ENCODE data around the gene ING3. TPM values are rescaled to one million over a fixed set of nuclear protein-coding genes. Genes with fewer than 3 reads are reported as not detected.

ING3 gene
- total and polyA plus RNA-seq, 9 donors: 10.1 to 19.5 (median 17.0) TPM

GRCh38 chr7:120939345-120939744 is 11.2 kb upstream of the ING3 start:
- no peak for DNase-seq
- no peaks in the 10 kb centered on the region for H3K36me3 ChIP-seq
- H3K27me3 ChIP-seq: no peaks in the 10 kb centered on the region
- H3K27ac ChIP-seq: no peak overlapping the region
- H3K9me3 ChIP-seq: no peaks in the 10 kb centered on the region
- no peak for TF ChIP-seq EP300 (IDR thresholded peaks at IDR 0.05)
- no peak for TF ChIP-seq POLR2A (IDR thresholded peaks at IDR 0.05)
- TF ChIP-seq CTCF (IDR thresholded peaks at IDR 0.05): no peak
- intact Hi-C loops (cut with DNase I): loop anchor here in 1 of 4 donors (5.0 kb wide), 1 partner anchor 132 kb away; no protein-coding TSS in a partner anchor
- no peaks in the 10 kb centered on the region for H3K4me1 ChIP-seq (ENCODE audit: insufficient read depth)
- H3K4me3 ChIP-seq: no peak overlapping the region
- 63 to 97% (median 93%) methylated on average over 3 of the region's 3 CpGs for WGBS, 3 donors

GRCh38 chr7:120941064-120941463 is 9.5 kb upstream of the ING3 start:
- Histone ChIP-seq H3K36me3 (no peaks in the 10 kb centered on the region), H3K9me3 (no peaks in the 10 kb centered on the region), H3K4me1 (ENCODE audit: insufficient read depth) (no peaks in the 10 kb centered on the region), H3K27me3 (no peaks in the 10 kb centered on the region), H3K4me3 (no peak overlapping the region), H3K27ac (no peak overlapping the region)
- 22 to 40% (median 24%) methylated on average over 1 of the region's 1 CpG for WGBS, 3 donors
- intact Hi-C loops (cut with DNase I): no loop called here
- no peak for DNase-seq
- TF ChIP-seq EP300 (IDR thresholded peaks at IDR 0.05): no peak
- no peak for TF ChIP-seq POLR2A (IDR thresholded peaks at IDR 0.05)
- no peak for TF ChIP-seq CTCF (IDR thresholded peaks at IDR 0.05)

- Histone ChIP-seq H3K27me3 (no peaks in the 10 kb centered on the region), H3K27ac (no peak overlapping the region), H3K36me3 (no peaks in the 10 kb centered on the region), H3K4me3 (no peak overlapping the region), H3K4me1 (ENCODE audit: insufficient read depth) (no peaks in the 10 kb centered on the region), H3K9me3 (no peaks in the 10 kb centered on the region)
- WGBS, 3 donors: 33 to 47% (median 39%) methylated on average over 3 of the region's 3 CpGs
- intact Hi-C loops (cut with DNase I): no loop called here
- no peak for DNase-seq
- TF ChIP-seq CTCF (IDR thresholded peaks at IDR 0.05) (no peak), POLR2A (IDR thresholded peaks at IDR 0.05) (no peak), EP300 (IDR thresholded peaks at IDR 0.05) (no peak)
Measured at GRCh38 chr7:120941856-120942255, 8.7 kb upstream of the ING3 start.

GRCh38 chr7:120942861-120943260 is 7.7 kb upstream of the ING3 start:
- H3K27ac ChIP-seq: no peak overlapping the region
- 96 to 100% (median 100%) methylated on average over 1 of the region's 1 CpG for WGBS, 3 donors
- H3K9me3 ChIP-seq: no peaks in the 10 kb centered on the region
- H3K4me1 ChIP-seq (ENCODE audit: insufficient read depth): no peaks in the 10 kb centered on the region
- no peak for DNase-seq
- TF ChIP-seq POLR2A (IDR thresholded peaks at IDR 0.05) (no peak), EP300 (IDR thresholded peaks at IDR 0.05) (no peak), CTCF (IDR thresholded peaks at IDR 0.05) (no peak)
- no peak overlapping the region for H3K4me3 ChIP-seq
- intact Hi-C loops (cut with DNase I): no loop called here
- H3K36me3 ChIP-seq: no peaks in the 10 kb centered on the region
- H3K27me3 ChIP-seq: no peaks in the 10 kb centered on the region

Data from ovary (tissue), 9 donors.